GM21786 (cell line): ENCODE measurements around the gene SRCIN1.

Source experiments
- ATAC-seq: cut with Tn5 transposase; IDR thresholded peaks from one replicate; pipeline ENCODE4 v1.9.1; 2021; ENCODE audit not compliant: unreplicated experiment

Gene SRCIN1

DNA sequence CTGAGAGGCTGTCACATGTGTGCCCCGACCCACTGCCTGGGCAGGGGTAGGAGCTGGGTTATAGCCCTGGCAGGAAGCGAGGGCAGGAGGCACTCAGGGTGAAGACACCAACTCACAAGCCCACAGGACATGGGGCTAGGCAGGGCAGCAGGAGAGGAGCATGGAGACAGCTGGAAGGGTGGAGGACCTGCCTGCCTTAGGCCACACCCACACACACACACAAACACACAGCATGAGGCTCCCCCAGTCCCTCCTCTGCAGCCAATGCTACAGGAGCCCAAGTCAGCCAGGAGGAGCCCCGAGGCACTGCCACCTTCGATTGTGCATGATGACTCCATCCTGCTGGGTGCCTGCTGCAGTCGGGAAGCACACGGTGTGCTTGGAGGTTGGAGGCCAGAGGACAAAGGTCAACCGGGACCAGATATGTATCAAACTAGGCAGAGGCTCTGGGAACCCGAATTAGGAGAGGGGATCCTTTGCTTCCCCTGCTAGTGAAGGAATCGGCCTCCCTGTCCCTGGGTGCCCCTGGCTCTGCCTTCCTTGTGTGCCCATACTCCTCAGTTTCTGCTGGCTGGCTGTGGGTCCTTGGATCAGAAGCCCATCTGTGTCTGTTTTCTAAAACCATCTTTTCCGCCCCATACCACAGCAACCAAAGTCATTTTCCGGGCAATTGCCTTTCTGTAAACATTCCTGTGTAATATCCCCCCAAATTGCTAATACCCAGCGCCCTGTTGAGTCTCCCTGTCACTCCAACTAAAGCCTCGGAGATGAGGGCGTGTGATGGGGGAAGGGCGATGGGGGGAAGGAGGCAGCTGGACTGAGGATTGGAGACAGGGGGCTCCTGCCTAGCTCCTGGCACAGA is 20.5 kb downstream of the SRCIN1 start:
- no peak for ATAC-seq

DNA sequence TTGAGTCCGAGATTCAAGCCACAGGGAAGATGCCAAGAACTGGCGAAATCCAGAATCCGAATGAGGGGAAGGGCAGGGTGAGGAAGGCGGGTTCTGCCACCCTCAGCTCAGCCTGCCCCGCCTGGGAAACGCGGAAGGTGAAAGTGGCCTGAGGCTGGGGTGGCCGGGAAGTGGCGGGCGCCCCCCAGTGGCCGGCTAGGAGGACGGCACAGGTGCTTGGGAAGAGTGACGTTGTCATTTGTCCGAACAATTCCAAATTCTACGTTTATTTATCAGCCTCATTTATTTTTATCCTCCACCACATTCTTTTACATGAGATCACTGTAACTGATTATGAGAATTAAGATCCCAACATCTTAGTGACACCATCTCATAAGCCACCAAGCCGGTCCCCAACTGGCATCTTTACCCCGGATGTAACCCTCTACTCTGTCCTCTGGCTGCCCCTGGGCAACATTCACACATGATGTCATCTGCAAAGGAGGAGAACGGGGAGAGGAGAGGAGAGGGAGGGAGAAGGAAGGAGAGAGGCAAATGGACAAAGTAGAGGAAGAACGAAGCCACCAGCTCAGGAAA is 21.3 kb downstream of the SRCIN1 start:
- no peak for ATAC-seq

DNA sequence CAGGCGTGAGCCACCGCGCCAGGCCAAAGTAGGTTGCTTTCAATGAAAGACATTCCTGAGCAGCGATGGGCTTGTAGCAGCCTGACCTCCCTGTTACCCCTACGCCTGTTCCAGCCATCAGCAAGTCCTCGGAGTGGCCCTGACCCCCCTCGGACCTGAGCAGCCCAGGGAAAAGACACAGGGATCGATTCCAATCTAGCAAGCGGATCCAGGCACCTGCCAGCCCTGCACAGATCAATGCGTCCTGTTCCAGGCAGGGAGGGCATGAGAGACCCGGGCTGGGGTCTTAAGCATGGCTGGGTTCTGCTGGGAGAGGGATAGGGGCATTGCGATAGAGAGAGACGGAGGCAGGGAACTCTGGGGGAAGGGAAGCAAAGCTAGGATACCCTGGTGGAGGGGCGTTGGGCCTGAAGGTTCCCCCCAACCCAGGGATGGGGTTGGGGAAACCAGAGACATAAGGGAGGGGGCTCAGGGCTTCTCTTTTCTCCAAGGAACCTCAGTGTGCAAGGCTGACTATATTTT is 21.9 kb downstream of the SRCIN1 start:
- no peak for ATAC-seq

DNA sequence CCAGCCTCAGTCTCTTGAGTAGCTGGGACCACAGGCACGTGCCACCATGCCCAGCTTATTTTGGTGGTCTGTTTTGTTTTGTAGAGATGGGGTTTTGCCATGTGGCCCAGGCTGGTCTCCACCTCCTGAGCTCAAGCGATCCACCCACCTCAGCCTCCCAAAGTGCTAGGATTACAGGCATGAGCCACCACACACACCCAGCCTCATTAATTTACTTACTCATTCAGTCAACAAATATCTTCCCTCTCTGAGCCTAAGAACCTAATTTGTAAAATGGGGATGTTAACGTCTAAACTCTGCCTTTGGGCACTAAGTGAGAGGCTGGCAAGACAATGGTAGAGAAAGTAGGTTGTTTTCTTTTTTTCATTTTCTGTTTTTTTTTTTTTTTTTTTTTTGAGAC is 22.6 kb downstream of the SRCIN1 start:
- no peak for ATAC-seq

DNA sequence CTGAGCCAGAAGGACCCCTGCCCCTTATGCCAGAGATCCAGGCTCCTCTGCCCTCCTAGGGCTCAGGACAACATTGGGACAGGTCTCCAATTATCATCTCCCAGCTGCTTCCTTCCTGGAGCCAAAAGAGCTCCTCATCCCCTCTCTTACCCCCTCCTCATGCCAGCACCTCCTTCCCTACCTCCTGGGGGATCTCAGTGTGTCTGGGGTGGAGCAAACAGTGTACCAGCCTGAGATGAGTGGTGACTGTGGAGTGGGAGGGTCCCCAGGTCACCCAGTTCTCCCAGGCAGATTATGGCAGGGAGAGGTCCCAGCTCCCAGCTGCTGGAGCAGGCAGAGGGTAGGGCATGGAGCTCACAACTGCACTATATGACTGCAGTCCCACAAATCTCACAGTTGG is 23.7 kb downstream of the SRCIN1 start:
- no peak for ATAC-seq

DNA sequence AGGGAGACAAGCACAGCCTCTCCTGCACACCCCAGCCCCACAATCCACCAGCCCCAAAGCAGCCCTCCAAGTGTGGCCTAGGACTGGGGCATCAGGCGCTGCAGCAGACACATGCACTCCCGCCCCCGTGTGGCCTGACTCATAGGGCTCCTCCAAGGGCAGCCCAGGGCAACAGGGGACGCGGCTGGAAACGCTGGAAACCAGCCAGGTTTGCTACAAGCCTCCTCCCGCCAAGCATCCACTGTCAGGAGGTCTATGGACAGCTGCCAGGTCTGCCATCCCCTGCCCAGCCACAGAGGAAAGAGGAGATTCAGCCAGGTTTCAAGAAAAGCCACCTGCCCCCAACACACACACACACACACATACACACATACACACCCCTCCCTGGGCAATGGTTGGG is 25.8 kb downstream of the SRCIN1 start:
- no peak for ATAC-seq

DNA sequence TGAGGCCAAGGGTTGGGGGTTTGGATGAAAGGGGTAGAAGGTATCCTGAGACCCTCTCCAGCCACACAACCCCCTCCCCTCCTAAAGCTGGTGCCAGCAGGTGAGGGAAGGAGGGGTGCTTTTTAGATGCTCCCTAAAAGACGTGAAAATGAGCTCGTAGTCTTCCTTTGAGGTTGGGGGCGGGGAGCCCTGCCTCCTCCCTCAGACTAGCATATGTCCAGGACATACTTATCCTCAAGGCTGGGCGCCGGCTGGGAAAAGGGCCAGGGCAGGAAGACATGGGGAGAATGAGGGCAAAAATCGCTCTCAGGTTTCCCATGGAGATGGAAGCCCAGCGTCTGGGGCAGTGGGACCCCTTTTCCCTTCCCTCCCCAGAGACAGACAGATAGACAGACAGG is 26.7 kb downstream of the SRCIN1 start:
- no peak for ATAC-seq

DNA sequence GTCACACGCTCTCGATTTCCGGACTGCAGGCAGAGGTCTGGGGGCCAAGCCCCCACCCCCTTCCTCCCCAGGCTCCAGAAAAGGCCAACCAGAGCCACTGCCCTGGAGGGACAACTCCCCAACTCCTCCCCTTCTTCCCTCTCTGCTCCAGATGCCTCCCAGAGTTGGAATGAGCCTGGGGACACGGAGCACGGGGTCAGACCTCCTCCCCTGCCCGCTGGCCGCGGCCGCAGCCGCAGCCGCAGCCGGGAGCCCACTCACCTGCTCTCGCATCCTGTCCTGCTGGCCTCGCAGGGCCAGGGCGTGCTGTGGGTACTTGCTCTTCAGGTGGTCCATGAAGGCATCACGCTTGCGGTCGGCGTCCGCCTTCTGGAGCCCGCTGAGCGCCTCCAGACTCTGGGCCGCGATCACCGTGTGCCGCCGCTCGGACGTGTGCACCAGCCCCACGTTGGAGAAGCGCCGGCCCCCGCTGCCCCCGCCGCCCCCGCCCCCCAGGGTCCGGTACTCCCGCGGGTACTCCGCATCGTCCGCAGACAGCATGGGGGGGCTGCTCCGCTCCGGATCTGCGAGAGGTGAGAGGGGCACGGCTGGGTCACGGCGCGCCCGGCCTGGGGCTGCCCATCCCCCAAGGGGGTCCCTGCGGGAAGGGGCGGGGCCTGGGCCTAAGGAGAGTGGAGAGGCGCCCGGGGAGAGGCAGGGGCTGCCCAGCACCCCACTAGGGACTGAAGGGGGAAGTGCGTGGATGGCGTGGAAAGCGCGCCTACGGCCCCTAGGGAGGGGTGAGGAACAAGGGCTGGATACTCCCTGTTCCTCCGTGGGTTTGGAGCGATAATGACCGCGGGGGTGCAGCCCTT is 27.3 kb downstream of the SRCIN1 start:
- ATAC-seq, result no peak

DNA sequence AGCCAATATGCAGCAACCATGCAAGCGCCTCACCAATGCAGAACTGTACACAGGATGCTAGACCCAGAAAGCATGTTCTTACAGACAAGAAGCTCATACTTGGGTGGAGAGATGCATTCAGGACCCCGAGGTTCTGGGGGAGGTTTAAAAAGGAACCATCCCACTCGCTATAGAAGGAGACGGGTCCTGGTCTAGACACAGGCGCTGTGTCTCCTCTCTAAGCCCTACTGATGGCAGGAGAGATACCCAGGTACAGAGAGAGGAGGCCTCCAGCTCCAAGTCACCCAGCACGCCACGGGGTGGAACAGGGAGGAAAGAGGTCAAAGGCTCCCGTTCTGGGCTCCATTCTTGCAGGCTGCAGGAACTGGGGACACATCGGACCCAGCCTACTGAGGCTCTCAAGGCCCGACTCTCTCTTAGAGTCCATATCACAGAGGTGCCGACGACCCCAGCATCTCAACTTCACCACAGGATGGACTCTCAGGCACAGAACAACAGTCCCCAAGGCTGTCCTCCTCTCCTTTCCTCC is 28.0 kb downstream of the SRCIN1 start:
- ATAC-seq, result no peak

DNA sequence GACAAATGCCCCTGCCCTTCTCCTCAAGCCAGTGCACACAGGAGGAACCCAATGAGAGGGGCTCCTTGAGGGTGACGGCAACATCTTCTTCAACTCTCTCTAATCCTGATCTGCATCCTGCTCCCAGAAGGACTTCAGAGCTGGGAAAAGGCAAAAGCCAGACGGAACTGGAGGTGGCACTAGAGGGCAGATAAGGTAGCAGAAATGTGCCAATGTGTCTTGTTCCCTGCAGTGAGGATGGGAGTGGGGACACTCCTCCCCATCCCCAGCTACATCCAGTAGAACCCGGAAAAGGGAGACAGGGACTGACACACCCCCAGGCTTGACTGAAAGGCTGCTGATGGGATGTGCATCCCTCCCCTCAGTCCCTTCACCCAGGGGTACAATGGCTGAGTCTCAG is 28.5 kb downstream of the SRCIN1 start:
- ATAC-seq, result no peak

DNA sequence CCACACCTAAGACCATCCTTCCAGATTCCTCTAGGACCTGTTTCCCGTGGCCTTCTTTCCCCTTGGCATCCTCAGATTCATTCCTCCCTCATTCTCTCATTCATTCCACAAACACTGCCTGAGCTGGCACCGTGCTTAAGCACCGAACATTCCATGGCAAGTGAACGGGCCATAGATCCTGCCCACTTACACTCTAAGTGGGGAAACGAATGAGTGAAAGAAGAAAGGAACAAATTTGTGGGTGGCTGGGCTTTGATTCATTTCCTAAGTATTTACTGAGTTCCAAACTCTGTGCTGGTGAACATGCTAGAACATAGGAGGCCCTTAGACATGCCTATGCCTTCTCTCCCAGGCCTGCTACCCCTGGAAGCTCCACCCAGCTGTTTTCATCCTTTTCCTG is 30.0 kb downstream of the SRCIN1 start:
- no peak for ATAC-seq

DNA sequence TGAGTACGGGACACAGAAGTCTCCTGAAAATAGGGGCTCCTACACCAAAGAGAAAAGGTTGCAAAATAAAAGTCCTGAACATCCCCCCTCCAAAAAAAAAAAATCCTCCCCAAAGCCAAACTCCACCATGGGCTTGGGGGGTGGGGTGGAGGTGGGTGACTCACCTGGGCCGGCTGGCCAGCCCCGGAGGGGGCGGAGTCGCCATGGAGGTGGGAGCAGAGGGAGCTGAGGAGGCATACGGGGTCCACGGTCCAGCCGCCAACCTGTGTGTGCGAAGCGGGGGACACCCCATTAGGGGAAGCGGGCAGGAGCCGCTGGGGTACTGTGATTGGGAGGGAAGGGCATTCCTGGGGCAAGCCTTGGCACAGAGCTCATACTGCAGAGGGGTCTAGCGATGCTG is 31.0 kb downstream of the SRCIN1 start:
- no peak for ATAC-seq

DNA sequence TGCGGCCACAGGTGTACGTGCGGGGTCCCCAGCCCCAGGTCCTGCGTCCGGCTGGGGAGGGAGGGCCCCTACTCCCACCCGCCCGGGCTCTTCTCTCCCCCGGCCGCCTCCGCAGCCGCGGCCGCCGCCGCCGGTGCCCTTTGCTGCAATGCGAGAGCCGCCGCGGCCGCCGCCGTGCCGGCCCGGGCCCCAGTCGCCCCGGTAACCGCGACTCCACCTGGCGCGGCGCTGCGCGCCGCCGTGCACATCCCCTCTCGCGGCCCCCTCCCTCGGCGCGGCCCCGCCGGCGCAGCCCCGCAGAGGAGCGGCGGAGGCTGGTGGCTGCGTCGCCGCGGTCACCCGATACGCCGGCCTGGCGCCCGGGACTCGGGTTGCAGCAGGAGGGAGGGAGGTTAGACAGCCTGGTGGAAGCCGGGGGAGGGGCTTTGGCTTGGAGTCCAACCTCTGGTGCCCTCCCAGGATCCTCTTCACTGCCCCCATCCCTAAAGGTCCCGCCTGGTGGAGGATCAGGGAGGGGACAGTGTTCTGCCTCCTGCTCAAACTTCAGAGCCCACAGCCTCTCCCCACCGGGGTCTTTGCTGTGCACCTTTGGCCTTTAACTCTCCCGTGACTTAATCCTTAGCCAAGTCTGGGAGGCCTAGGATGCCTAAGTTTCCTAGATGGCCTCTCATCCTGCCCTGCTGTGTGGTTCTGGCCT is 32.9 kb downstream of the SRCIN1 start:
- no peak for ATAC-seq

DNA sequence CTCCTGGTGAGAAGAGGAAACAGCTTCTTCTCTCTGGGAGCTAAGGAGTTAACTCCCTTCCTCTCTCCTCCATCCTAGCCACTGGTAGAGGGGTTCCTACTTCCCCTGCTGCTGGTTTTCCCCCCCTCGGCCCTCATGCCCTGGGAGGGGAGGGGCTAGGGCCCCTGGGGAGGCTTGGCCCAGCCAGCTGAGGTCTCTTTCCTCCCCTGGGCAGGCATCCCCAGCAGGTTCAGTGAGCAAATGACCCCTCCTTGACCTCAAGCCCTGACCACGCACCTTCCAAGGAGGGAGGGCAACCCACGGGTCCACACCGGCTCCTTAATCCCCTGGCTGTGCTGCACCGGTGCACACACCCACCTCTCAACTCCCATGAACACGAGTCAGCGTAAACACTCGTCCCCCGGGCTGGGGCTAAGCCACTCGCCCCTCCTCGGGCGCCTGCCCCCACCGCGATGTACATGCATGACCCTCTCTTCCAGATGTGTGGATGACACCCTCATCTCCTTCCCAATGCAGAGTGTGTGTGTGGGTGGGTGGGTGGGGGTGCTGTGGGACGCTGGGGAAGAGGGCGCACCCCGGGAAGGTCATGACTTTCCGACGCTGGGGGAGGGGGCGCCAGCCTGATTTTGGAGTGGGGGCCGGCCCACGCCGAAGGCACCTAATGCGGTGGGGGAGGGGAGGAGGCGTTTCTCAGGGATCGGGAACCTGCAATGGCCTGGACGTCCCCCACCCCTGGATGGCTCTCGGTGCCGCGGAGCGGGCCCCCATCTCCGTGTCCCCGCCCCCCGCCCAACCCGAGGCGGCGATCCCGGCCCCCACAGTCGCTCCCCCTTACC is 33.7 kb downstream of the SRCIN1 start:
- ATAC-seq, result no peak

DNA sequence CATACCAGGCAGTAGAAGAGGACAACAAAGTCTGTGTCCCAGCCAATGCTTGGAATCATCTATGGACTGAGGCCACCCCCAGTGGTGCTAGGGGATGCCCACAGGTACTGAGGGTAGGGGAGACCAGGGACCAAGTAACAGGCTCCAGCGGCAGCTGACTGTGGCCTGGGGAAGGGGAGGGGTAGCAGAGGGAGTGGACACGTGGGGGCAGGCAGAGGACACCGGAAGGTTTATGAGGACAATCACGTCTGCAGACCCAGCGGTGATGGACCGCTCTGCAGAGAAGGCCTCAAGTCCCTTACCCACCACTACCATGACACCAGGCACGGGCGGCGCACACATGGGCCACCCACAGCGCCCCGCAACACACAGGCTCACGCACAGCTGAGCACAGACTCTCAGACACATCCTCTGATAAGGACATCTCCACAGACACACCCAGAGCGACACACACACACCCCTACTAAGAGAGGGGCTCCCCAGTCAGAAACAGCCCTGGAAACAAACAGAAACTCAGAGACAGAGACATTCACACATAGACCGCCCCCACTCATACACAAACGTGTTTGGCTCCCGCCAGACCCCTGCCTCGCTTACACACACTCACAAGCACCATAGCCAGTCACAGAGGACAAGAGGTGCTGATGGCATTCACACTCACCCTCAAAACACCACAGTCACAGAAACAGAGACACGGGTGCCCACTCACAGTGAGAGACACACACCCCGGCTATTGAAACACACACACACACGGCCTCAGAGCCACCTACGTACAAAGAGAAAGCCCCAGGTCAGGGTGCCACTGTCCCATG is 35.8 kb downstream of the SRCIN1 start:
- no peak for ATAC-seq

DNA sequence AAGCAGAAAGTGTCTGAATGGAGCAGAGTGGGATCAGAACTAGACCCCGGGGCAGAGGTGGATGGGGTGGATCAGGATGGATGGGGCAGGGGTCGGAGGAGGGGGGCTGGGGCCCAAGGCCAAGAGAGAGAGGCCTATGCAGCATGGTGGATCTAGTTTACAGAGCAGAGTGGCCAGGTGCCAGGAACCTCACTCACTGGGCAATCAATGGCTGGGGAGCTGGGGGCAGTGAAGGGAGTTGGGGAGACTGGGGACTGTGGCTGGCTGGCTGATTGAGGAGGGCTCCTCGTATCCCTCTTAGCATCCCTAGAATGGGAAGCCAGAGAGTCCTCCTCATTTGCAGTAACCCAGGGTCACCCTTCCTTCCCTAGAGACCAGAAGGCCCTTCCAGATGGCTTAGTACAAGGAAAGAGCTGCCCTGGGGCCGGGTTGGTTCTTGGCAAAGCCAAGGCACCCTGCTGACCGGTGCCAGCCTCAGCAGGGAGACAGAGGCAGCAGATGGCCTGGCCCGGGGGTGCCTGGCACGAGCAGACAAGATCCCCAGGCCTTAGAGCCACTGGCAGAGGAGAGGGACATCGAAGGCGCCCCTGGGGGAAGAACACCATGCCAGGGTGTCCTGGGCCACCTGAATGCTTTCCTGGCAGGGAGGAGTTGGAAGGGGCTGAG is 36.8 kb downstream of the SRCIN1 start:
- no peak for ATAC-seq

DNA sequence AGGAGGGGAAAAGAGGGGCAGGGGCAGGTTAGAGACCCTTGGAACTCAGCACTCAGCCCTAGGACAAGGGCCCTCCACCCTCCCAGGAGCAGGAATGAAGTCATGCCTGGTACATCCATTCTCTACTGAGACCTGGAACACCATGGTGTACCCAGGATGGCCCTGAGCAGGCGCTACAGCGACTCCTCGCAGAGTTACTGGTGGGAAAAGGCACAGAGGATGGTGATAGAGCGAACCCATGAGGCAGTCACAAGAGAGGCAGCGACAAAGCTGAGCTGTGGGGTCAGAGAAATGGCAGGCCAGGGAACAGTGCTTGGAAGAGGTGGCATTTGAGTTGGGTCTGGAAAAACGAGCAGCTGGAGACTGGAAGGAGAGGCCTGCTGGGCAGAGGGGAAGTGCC is 37.5 kb downstream of the SRCIN1 start:
- no peak for ATAC-seq

DNA sequence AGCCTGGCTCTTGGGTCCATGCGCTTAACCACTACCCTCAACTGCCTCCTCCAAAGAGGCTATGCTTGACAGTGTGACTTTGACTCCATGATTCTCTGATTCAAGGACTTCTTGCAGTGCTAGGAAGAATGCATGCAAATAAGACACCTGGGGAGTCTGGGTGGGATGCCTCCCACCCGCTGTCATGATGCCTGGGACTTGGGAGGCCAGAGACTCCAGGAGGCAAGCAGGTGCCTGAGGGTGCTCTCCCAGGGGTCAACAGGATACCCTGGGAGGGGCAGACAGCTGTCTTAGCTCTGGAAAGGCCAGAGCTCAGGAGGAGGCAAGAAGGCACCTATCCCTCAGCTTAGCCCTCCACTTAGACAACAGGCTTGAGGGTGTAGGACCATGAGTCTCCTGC is 38.4 kb downstream of the SRCIN1 start:
- ATAC-seq, result no peak

DNA sequence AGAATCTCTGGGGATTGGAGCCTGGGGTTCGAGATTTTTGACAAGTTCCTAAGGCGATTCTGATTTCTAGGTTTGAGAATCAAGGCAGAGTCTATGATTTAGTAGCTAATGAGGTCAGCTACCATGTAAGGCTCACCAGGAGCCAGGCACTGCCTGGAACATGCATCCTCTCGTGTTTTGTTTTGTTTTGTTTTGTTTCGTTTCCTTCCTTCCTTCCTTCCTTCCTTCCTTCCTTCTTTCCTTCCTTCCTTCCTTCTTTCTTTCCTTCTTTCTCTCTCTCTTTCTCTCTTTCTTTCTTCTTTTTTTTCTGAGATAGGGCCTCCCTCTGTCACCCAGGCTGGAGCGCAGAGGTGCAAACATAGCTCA is 39.1 kb downstream of the SRCIN1 start:
- no peak for ATAC-seq
